8988T (cell line): ENCODE measurements around the gene ZNF783.

Source experiments
- DNase-seq: peaks from one replicate; pipeline ENCODE4 v3.0.0; 2011

ZNF783 gene

GRCh38 chr7:149283321-149283720 lies 21.3 kb downstream of the ZNF783 start:
- no peak for DNase-seq

- DNase-seq = no peak
Observed at GRCh38 chr7:149284343-149284742, 22.3 kb downstream of the ZNF783 start.

- peak; percentile 84 for DNase-seq
Observed at GRCh38 chr7:149284850-149285585, 23.0 kb downstream of the ZNF783 start.

- DNase-seq = no peak
Observed at GRCh38 chr7:149285603-149286002, 23.6 kb downstream of the ZNF783 start.

GRCh38 chr7:149286811-149287400 lies 24.9 kb downstream of the ZNF783 start:
- DNase-seq = no peak

- no peak for DNase-seq
Observed at GRCh38 chr7:149287622-149288021, 25.6 kb downstream of the ZNF783 start.

- no peak for DNase-seq
Observed at GRCh38 chr7:149289262-149289661, 27.3 kb downstream of the ZNF783 start.

- DNase-seq = no peak
Observed at GRCh38 chr7:149289856-149290255, 27.9 kb downstream of the ZNF783 start.

- DNase-seq = no peak
Observed at GRCh38 chr7:149291036-149291780, 29.2 kb downstream of the ZNF783 start.

- DNase-seq = no peak
Observed at GRCh38 chr7:149291781-149292461, 29.9 kb downstream of the ZNF783 start.

GRCh38 chr7:149292462-149292823 lies 30.4 kb downstream of the ZNF783 start:
- DNase-seq = no peak

GRCh38 chr7:149293338-149293737 lies 31.3 kb downstream of the ZNF783 start:
- no peak for DNase-seq

GRCh38 chr7:149293946-149294633 lies 32.1 kb downstream of the ZNF783 start:
- no peak for DNase-seq

- DNase-seq = no peak
Observed at GRCh38 chr7:149294634-149295480, 32.9 kb downstream of the ZNF783 start.

GRCh38 chr7:149295481-149295850 lies 33.5 kb downstream of the ZNF783 start:
- no peak for DNase-seq

GRCh38 chr7:149296368-149296767 lies 34.4 kb downstream of the ZNF783 start:
- no peak for DNase-seq

GRCh38 chr7:149297034-149297755 lies 35.2 kb downstream of the ZNF783 start:
- DNase-seq = no peak

GRCh38 chr7:149300620-149301285 lies 38.8 kb downstream of the ZNF783 start:
- DNase-seq = no peak

- no peak for DNase-seq
Observed at GRCh38 chr7:149302222-149302621, 40.2 kb downstream of the ZNF783 start.

- DNase-seq = no peak
Observed at GRCh38 chr7:149302865-149303264, 40.9 kb downstream of the ZNF783 start.

GRCh38 chr7:149304006-149304405 lies 42.0 kb downstream of the ZNF783 start:
- no peak for DNase-seq
